Neural progenitor cell (in vitro differentiated cells): ENCODE measurements around the gene CLCN2. TPM values are rescaled to one million over a fixed set of nuclear protein-coding genes. Genes with fewer than 3 reads are reported as not detected.

Source experiments
- DNase-seq: peaks from one replicate; pipeline ENCODE4 v3.0.0-alpha.2; 2016; ENCODE audit warnings: low spot score
- H2AFZ ChIP-seq: fragments of 200-600 bp; sonication (generic); replicated peaks from 2 replicates; pipeline ENCODE4 v1.6.1; 2016; ENCODE audit warnings: antibody characterized with exemption
- H3F3A ChIP-seq: fragments of 200-600 bp; sonication (generic); 2 replicates; pipeline ENCODE4 v1.6.1; 2016; ENCODE audit warnings: antibody characterized with exemption, low read depth
- H3K27ac ChIP-seq: fragments of 200-600 bp; sonication (generic); 2 replicates; pipeline ENCODE4 v1.5.1; 2016; ENCODE audit warnings: mild to moderate bottlenecking
- H3K27me3 ChIP-seq: fragments of 200-600 bp; sonication (generic); 2 replicates; pipeline ENCODE4 v1.6.1; 2016; ENCODE audit warnings: mild to moderate bottlenecking, moderate library complexity
- H3K36me3 ChIP-seq: fragments of 200-600 bp; sonication (generic); 2 replicates; pipeline ENCODE4 v1.5.1; 2016
- H3K4me1 ChIP-seq: fragments of 200-600 bp; sonication (generic); 2 replicates; pipeline ENCODE4 v1.6.1; 2016; ENCODE audit warnings: mixed run types
- H3K4me2 ChIP-seq: fragments of 200-600 bp; sonication (generic); 2 replicates; pipeline ENCODE4 v1.6.1; 2016
- H3K4me3 ChIP-seq: fragments of 200-600 bp; sonication (generic); 2 replicates; pipeline ENCODE4 v1.5.1; 2016
- H3K79me2 ChIP-seq: fragments of 200-600 bp; sonication (generic); 2 replicates; pipeline ENCODE4 v1.6.1; 2016; ENCODE audit warnings: low read depth
- H3K9ac ChIP-seq: fragments of 200-600 bp; sonication (generic); 2 replicates; pipeline ENCODE4 v1.6.1; 2016
- H3K9me3 ChIP-seq: fragments of 200-600 bp; sonication (generic); 2 replicates; pipeline ENCODE4 v1.5.1; 2016; ENCODE audit warnings: low read depth
- H4K20me1 ChIP-seq: fragments of 200-600 bp; sonication (generic); 2 replicates; pipeline ENCODE4 v1.6.1; 2016; ENCODE audit warnings: low read depth
- H3K27ac Mint-ChIP-seq: 3 replicates; pipeline ENCODE4 v1.8.0; 2021; ENCODE audit warnings: mixed read lengths
- H3K27me3 Mint-ChIP-seq: 2 replicates; pipeline ENCODE4 v1.8.0; 2022; ENCODE audit warnings: low read depth, mild to moderate bottlenecking, inconsistent platforms, moderate library complexity, mixed read lengths; ENCODE audit not compliant: insufficient read depth
- H3K36me3 Mint-ChIP-seq: 3 replicates; pipeline ENCODE4 v1.8.0; 2021; ENCODE audit warnings: mixed read lengths
- H3K4me1 Mint-ChIP-seq: 3 replicates; pipeline ENCODE4 v1.8.0; 2021; ENCODE audit warnings: mixed read lengths
- H3K4me3 Mint-ChIP-seq: 3 replicates; pipeline ENCODE4 v1.8.0; 2021; ENCODE audit warnings: mild to moderate bottlenecking, moderate library complexity, mixed read lengths
- H3K9me3 Mint-ChIP-seq: 3 replicates; pipeline ENCODE4 v1.8.0; 2020; ENCODE audit warnings: mixed read lengths
- EZH2 ChIP-seq: fragments of 200-600 bp; sonication (generic); IDR thresholded peaks from 2 replicates; pipeline ENCODE4 v1.6.1; 2017; ENCODE audit warnings: antibody characterized with exemption, mild to moderate bottlenecking, moderate library complexity
- EZH2phosphoT487 ChIP-seq: fragments of 200-600 bp; sonication (generic); IDR thresholded peaks from 2 replicates; pipeline ENCODE4 v1.6.1; 2017; ENCODE audit warnings: antibody characterized with exemption
- total RNA-seq: library from RNA; depleted of rRNA; stranded (reverse); fragments of >200 nt; gene quantifications from 2 replicates; pipeline ENCODE4 v1.2.3, GENCODE V29; 2015; ENCODE audit warnings: low replicate concordance
- TF ChIP-seq, protein P1 (sequence below): fragments of 200-600 bp; sonication (generic); IDR thresholded peaks from 2 replicates; pipeline ENCODE4 v1.5.1; 2017; ENCODE audit warnings: antibody characterized with exemption, mild to moderate bottlenecking

The CLCN2 gene
- total RNA-seq, 1 donor from 2014 or later, result 16.5 TPM

DNA sequence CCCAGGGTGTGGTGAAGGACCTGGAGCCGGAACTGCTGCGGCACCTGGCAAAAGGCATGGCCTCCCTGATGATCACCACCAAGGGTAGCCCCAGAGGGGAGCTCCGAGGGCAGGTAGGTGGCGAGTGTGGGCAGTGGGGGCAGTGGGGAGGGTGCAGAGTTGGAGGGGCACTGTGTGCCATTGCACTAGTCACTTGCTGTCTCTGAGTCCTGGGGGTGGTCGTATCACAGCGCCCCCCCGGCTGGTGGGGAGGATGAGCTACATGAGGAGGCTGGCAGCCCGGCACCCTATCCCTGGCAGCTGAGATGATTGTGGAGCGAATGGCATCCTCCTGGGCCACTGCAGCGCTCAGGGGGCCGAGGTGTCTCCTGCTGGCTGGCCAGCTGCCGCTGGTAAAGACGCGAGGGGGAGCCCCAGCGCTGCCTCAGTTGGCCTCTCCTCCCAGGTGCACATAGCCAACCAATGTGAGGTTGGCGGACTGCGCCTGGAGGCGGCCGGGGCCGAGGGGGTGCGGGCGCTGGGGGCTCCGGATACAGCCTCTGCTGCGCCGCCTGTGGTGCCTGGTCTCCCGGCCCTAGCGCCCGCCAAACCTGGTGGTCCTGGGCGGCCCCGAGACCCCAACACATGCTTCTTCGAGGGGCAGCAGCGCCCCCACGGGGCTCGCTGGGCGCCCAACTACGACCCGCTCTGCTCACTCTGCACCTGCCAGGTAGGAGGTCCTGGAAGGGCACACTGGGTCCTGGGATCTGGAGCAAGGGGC lies 24.8 kb upstream of the CLCN2 start:
- no peak for DNase-seq
- no peak overlapping the region for H3K27ac ChIP-seq
- no peak overlapping the region for H3K27ac Mint-ChIP-seq

DNA sequence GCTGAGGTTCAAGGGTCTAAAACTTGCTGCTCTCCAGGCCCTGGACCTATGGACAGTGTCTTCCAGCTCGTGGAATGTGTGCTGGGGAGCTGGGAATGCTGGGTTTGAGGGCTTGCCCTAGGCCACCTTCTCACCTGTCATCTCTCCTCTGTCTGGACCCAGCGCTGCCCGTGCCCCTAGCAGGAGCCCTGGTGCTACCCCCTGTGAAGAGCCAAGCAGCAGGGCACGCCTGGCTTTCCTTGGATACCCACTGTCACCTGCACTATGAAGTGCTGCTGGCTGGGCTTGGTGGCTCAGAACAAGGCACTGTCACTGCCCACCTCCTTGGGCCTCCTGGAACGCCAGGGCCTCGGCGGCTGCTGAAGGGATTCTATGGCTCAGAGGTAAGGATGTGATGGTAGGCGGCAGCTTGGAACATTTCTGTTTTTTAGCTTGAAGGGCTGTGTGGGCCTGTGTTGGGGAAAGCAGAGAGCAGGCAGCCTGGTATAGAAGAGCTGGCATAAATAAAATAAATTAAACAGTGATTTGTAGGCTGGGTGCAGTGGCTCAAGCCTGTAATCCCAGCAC lies 23.5 kb upstream of the CLCN2 start:
- Histone ChIP-seq H3F3A (peaks cover 20% of the 10 kb centered on the region), H3K79me2 (no peaks in the 10 kb centered on the region), H3K27me3 (peaks cover 34% of the 10 kb centered on the region), H3K4me3 (no peak overlapping the region), H3K27ac (no peak overlapping the region), H2AFZ (no peak overlapping the region), H4K20me1 (peaks cover 8% of the 10 kb centered on the region), H3K9me3 (no peaks in the 10 kb centered on the region), H3K9ac (no peak overlapping the region), H3K4me2 (no peak overlapping the region), H3K36me3 (no peaks in the 10 kb centered on the region), H3K4me1 (peaks cover 11% of the 10 kb centered on the region)
- Mint-ChIP-seq H3K4me1 (peaks cover 6% of the 10 kb centered on the region), H3K36me3 (no peaks in the 10 kb centered on the region), H3K4me3 (no peak overlapping the region), H3K27me3 (peaks cover 25% of the 10 kb centered on the region), H3K9me3 (peaks cover 3% of the 10 kb centered on the region), H3K27ac (no peak overlapping the region)
- DNase-seq, result no peak
- TF ChIP-seq, protein P1, sequence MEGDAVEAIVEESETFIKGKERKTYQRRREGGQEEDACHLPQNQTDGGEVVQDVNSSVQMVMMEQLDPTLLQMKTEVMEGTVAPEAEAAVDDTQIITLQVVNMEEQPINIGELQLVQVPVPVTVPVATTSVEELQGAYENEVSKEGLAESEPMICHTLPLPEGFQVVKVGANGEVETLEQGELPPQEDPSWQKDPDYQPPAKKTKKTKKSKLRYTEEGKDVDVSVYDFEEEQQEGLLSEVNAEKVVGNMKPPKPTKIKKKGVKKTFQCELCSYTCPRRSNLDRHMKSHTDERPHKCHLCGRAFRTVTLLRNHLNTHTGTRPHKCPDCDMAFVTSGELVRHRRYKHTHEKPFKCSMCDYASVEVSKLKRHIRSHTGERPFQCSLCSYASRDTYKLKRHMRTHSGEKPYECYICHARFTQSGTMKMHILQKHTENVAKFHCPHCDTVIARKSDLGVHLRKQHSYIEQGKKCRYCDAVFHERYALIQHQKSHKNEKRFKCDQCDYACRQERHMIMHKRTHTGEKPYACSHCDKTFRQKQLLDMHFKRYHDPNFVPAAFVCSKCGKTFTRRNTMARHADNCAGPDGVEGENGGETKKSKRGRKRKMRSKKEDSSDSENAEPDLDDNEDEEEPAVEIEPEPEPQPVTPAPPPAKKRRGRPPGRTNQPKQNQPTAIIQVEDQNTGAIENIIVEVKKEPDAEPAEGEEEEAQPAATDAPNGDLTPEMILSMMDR, result no peak
- TF ChIP-seq EZH2, result no peak
- TF ChIP-seq EZH2phosphoT487, result no peak

More for the DNA sequence above, 24.8 kb upstream of the CLCN2 start:
- peaks cover 5% of the 10 kb centered on the region for H3K4me1 ChIP-seq
- H3F3A ChIP-seq, result peaks cover 13% of the 10 kb centered on the region
- H3K36me3 Mint-ChIP-seq, result no peaks in the 10 kb centered on the region
- no peaks in the 10 kb centered on the region for H3K9me3 ChIP-seq
- H3K4me3 Mint-ChIP-seq, result no peak overlapping the region
- H2AFZ ChIP-seq, result no peak overlapping the region
- no peaks in the 10 kb centered on the region for H3K36me3 ChIP-seq
- peaks cover 30% of the 10 kb centered on the region for H3K27me3 Mint-ChIP-seq
- no peak overlapping the region for H3K4me3 ChIP-seq
- no peak overlapping the region for H3K9ac ChIP-seq
- peaks cover 1% of the 10 kb centered on the region for H4K20me1 ChIP-seq
- peaks cover 3% of the 10 kb centered on the region for H3K9me3 Mint-ChIP-seq
- H3K4me1 Mint-ChIP-seq, result peaks cover 2% of the 10 kb centered on the region
- H3K27me3 ChIP-seq, result peaks cover 22% of the 10 kb centered on the region
- no peak overlapping the region for H3K4me2 ChIP-seq
- H3K79me2 ChIP-seq, result no peaks in the 10 kb centered on the region
- TF ChIP-seq EZH2phosphoT487 (no peak), EZH2 (no peak)
- TF ChIP-seq, protein P1, result no peak

DNA sequence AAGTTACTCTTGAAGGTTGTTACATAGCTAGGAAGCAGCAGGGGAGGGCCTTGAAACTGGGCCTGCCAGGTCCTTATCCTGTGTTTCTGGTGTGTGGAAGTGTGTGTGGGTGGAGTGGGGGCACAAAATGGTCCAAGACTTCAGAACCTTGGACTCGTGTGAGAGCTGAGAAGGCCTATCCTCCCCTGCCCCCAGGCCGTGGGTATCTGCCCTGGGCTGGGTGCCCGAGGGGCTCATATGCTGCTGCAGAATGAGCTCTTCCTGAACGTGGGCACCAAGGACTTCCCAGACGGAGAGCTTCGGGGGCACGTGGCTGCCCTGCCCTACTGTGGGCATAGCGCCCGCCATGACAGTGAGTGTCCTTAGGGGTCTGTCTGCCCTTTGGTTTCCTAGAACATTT lies 22.9 kb upstream of the CLCN2 start:
- H3K9me3 Mint-ChIP-seq, result peaks cover 3% of the 10 kb centered on the region
- Histone ChIP-seq H3K4me3 (no peak overlapping the region), H3K9ac (no peak overlapping the region), H2AFZ (no peak overlapping the region), H3K4me1 (peaks cover 12% of the 10 kb centered on the region), H3K27ac (no peak overlapping the region), H3K4me2 (no peak overlapping the region), H3K27me3 (peaks cover 36% of the 10 kb centered on the region), H4K20me1 (peaks cover 8% of the 10 kb centered on the region), H3K79me2 (no peaks in the 10 kb centered on the region), H3K36me3 (no peaks in the 10 kb centered on the region), H3K9me3 (no peaks in the 10 kb centered on the region), H3F3A (peaks cover 21% of the 10 kb centered on the region)
- no peak for TF ChIP-seq EZH2phosphoT487
- TF ChIP-seq, protein P1, result no peak
- no peak for TF ChIP-seq EZH2
- H3K36me3 Mint-ChIP-seq, result no peaks in the 10 kb centered on the region
- peaks cover 26% of the 10 kb centered on the region for H3K27me3 Mint-ChIP-seq
- peak overlapping the region; percentile 21 for H3K27ac Mint-ChIP-seq
- H3K4me3 Mint-ChIP-seq, result no peak overlapping the region
- H3K4me1 Mint-ChIP-seq, result peaks cover 6% of the 10 kb centered on the region
- no peak for DNase-seq
